Measurements from ENCODE around the gene ZNF587B.

DNA sequence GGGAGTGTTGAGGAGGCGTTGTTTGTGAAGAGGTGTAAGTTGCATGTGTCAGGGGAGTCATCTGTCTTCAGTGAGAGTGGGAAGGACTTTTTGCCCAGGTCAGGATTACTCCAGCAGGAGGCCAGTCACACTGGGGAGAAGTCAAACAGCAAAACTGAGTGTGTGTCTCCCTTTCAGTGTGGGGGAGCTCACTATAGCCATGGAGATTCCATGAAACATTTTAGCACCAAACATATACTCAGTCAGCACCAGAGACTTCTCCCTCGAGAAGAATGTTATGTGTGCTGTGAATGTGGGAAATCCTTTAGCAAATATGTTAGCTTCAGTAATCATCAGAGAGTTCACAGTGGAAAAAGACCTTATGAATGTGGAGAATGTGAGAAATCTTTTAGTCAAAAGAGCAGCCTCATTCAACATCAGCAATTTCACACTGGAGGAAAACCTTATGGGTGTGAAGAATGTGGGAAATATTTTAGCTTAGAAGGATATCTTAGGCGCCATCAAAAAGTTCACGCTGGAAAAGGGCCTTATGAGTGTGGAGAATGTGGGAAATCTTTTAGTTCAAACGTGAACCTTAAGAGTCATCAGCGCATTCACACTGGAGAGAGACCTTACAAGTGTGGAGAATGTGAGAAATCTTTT is 11.1 kb downstream of the ZNF587B start:
- TF ChIP-seq NR0B1 (IDR thresholded peaks at IDR 0.05; ENCODE audit: partially characterized antibody): no peak
- TF ChIP-seq YY1 (IDR thresholded peaks at IDR 0.05; ENCODE audit: borderline replicate concordance in 1 of 3, control insufficient read depth in 1 of 3, extremely low read depth in 1 of 3, insufficient read depth in 3 of 3, insufficient read length in 1 of 3, insufficient replicate concordance in 2 of 3, low read depth in 1 of 3, low read length in 2 of 3): no peak
- TF ChIP-seq POLR2AphosphoS5 (IDR thresholded peaks at IDR 0.05; ENCODE audit: control insufficient read depth, insufficient read depth, low read depth, low read length): no peak
- no peak for TF ChIP-seq NELFE (IDR thresholded peaks at IDR 0.05; ENCODE audit: insufficient read depth, insufficient read length)
- TF ChIP-seq FOXK2 (conservative IDR thresholded peaks at IDR 0.05 in 1 of 2, IDR thresholded peaks at IDR 0.05 in 1 of 2; ENCODE audit: low read depth in 2 of 2): no peak
- TF ChIP-seq ZC3H8 (IDR thresholded peaks at IDR 0.05): no peak
- TF ChIP-seq RAD21 (CRISPR knock-in tag; conservative IDR thresholded peaks at IDR 0.05 in 1 of 2, IDR thresholded peaks at IDR 0.05 in 1 of 2): no peak
- TF ChIP-seq, protein P1, sequence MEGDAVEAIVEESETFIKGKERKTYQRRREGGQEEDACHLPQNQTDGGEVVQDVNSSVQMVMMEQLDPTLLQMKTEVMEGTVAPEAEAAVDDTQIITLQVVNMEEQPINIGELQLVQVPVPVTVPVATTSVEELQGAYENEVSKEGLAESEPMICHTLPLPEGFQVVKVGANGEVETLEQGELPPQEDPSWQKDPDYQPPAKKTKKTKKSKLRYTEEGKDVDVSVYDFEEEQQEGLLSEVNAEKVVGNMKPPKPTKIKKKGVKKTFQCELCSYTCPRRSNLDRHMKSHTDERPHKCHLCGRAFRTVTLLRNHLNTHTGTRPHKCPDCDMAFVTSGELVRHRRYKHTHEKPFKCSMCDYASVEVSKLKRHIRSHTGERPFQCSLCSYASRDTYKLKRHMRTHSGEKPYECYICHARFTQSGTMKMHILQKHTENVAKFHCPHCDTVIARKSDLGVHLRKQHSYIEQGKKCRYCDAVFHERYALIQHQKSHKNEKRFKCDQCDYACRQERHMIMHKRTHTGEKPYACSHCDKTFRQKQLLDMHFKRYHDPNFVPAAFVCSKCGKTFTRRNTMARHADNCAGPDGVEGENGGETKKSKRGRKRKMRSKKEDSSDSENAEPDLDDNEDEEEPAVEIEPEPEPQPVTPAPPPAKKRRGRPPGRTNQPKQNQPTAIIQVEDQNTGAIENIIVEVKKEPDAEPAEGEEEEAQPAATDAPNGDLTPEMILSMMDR (IDR thresholded peaks at IDR 0.05 in 2 of 3, conservative IDR thresholded peaks at IDR 0.05 in 1 of 3; ENCODE audit: insufficient read depth in 2 of 3, low read depth in 1 of 3, low read length in 3 of 3): no peak
- no peak for TF ChIP-seq E4F1 (CRISPR knock-in tag; IDR thresholded peaks at IDR 0.05; ENCODE audit: borderline replicate concordance)
- no peak for TF ChIP-seq MTA2 (IDR thresholded peaks at IDR 0.05; ENCODE audit: low read depth)
- TF ChIP-seq POLR2A (conservative IDR thresholded peaks at IDR 0.05): no peak
- TF ChIP-seq ZNF24 (IDR thresholded peaks at IDR 0.05): no peak
- no peak for TF ChIP-seq ZNF589 (CRISPR knock-in tag; IDR thresholded peaks at IDR 0.05; ENCODE audit: low read depth)
